GM21825 (cell line): ENCODE results near the gene PJA2.

Experiments used
- ATAC-seq: cut with Tn5 transposase; IDR thresholded peaks from one replicate; pipeline ENCODE4 v1.9.1; 2021; ENCODE audit warnings: mild to moderate bottlenecking, moderate library complexity; ENCODE audit not compliant: unreplicated experiment

PJA2 gene

GRCh38 chr5:109408991-109409843, 557 bp downstream of the PJA2 start:
- peak; percentile 27 for ATAC-seq

DNA sequence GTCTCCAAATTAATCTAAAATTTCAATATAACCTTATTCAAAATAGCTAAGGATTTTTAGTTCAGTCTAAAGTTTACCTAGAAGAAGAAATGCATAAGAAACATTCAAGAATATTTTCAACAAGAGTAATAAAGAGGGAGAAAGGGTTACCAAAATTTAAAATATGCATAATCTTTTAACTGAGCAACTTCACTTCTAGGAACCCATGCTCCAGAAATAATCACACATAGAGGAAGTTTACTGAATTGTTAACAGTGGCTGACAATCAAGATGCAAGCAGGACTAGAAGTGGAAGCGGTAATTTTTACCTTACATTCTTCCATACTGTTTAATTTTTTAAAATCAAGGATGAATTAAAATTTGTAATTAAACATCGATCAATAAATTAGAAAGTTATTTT, 1.9 kb downstream of the PJA2 start:
- no peak for ATAC-seq

GRCh38 chr5:109406719-109407118, 3.1 kb downstream of the PJA2 start:
- ATAC-seq, result no peak

GRCh38 chr5:109404428-109404960, 5.3 kb downstream of the PJA2 start:
- ATAC-seq, result no peak

- ATAC-seq, result no peak
These were observed 6.3 kb downstream of the PJA2 start for GRCh38 chr5:109403469-109403868.

- no peak for ATAC-seq
These were observed 10.5 kb downstream of the PJA2 start for GRCh38 chr5:109399092-109399759.

GRCh38 chr5:109396965-109397364, 12.8 kb downstream of the PJA2 start:
- ATAC-seq, result no peak

GRCh38 chr5:109394806-109395205, 15.0 kb downstream of the PJA2 start:
- no peak for ATAC-seq

GRCh38 chr5:109390188-109390587, 19.6 kb downstream of the PJA2 start:
- no peak for ATAC-seq

GRCh38 chr5:109388407-109388806, 21.4 kb downstream of the PJA2 start:
- ATAC-seq, result no peak

GRCh38 chr5:109387408-109387974, 22.3 kb downstream of the PJA2 start:
- ATAC-seq, result no peak

- ATAC-seq, result no peak
These were observed 31.7 kb downstream of the PJA2 start for GRCh38 chr5:109378095-109378494.

DNA sequence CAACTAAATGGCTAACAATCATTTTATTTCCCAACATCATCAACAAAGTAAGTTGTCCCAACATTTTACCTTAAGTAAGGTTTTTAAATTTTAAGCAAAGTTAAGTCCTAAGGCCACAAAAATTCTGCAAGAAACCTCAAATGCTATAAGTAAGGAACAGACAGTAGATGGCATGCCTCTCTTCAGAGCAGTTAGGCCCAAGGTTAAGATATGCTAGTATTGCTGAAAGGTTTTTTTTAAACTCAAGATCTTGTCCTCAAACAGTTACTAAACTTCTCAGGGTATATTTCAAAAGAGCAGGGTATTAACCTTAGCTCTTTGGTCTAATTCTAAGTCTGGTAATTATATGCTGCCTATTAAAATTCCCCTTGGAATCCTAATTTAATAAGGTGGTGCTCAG, 35.1 kb downstream of the PJA2 start:
- no peak for ATAC-seq

DNA sequence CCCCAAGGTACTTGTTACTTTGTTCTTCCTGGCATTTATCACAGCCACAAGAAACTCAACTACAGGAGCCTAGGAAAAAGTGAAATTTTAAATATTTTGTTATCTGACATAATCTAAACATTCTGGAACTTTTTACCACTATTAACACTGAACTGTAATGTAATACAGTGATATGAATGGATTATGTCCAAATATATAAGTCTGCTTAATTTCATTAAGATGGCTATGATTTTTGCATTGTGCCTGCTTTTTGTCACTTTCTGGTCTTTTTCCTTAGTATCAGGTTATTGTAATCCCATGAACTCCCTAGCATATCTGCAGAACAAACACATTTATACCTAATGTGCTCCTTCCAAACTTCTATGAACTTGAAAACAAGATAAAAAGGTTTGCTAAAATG, 35.8 kb downstream of the PJA2 start:
- no peak for ATAC-seq

GRCh38 chr5:109370343-109370742, 39.4 kb downstream of the PJA2 start:
- ATAC-seq, result no peak

DNA sequence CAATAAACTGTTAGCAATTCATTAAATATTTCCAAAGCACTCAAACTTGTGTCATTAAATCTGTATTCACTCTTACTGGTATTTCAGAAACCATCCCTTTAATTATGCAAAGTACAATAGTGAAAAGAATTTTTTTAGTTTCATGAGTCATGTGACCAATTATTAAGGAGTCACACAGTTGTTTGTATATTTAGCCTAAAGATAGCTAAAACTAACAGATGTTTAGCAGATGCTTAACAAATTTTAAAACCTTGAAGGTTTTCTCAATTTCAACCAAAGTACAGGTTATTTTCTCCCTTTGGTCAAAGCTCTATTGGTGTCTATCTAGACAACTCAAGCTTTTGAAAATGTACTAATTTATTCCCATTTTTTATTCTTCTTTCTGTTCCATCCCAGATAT, 44.1 kb downstream of the PJA2 start:
- no peak for ATAC-seq

DNA sequence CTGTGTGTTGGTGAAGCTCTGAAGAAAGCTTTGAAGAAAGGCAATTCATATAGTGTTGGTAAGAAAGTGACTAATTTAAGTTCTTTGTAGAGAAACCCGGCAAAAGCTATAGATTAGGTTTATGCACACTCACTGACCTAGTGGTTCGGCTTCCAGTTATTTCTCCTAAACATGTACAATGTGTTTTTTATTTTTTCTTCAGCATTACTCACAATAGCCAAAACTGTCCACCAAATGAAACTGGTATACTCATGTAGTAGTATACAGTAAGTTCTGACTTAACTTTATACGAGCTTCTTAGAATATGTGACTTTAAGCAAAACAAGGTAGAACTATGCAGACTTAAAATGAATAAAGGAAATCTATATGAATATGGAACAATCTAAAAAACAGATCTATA, 44.8 kb downstream of the PJA2 start:
- no peak for ATAC-seq

GRCh38 chr5:109359642-109360041, 50.1 kb downstream of the PJA2 start:
- ATAC-seq, result no peak

- ATAC-seq, result no peak
These were observed 52.0 kb downstream of the PJA2 start for GRCh38 chr5:109357807-109358206.

GRCh38 chr5:109354761-109355160, 55.0 kb downstream of the PJA2 start:
- no peak for ATAC-seq

- ATAC-seq, result no peak
These were observed 57.5 kb downstream of the PJA2 start for GRCh38 chr5:109351988-109352864.
